GM21390 (cell line): ENCODE results near the gene GCN1.

Experiments
- ATAC-seq: cut with Tn5 transposase; IDR thresholded peaks from one replicate; pipeline ENCODE4 v1.9.1; 2021; ENCODE audit not compliant: unreplicated experiment

GCN1 gene

GRCh38 chr12:120229071-120229486 lies 34.6 kb upstream of the GCN1 start:
- ATAC-seq: no peak

- ATAC-seq: no peak
Observed at GRCh38 chr12:120228291-120229070, 34.0 kb upstream of the GCN1 start.

- ATAC-seq: no peak
Observed at GRCh38 chr12:120228041-120228290, 33.5 kb upstream of the GCN1 start.

GRCh38 chr12:120227233-120228040 lies 32.9 kb upstream of the GCN1 start:
- ATAC-seq: no peak

- ATAC-seq: peak; percentile 46
Observed at GRCh38 chr12:120225852-120226640, 31.5 kb upstream of the GCN1 start.

- ATAC-seq: no peak
Observed at GRCh38 chr12:120225200-120225558, 30.7 kb upstream of the GCN1 start.

- ATAC-seq: no peak
Observed at GRCh38 chr12:120224304-120225199, 30.0 kb upstream of the GCN1 start.

- ATAC-seq: no peak
Observed at GRCh38 chr12:120223458-120224303, 29.2 kb upstream of the GCN1 start.

- ATAC-seq: no peak
Observed at GRCh38 chr12:120222288-120222832, 27.8 kb upstream of the GCN1 start.

- no peak for ATAC-seq
Observed at GRCh38 chr12:120221576-120221900, 27.0 kb upstream of the GCN1 start.

- no peak for ATAC-seq
Observed at GRCh38 chr12:120220838-120221575, 26.5 kb upstream of the GCN1 start.

GRCh38 chr12:120218680-120219606 lies 24.4 kb upstream of the GCN1 start:
- ATAC-seq: no peak

- no peak for ATAC-seq
Observed at GRCh38 chr12:120216742-120217605, 22.5 kb upstream of the GCN1 start.

- no peak for ATAC-seq
Observed at GRCh38 chr12:120215766-120216735, 21.5 kb upstream of the GCN1 start.

GRCh38 chr12:120215357-120215735 lies 20.8 kb upstream of the GCN1 start:
- ATAC-seq: no peak
